ENCODE measurements around the gene ZFYVE26. TPM values are rescaled to one million over a fixed set of nuclear protein-coding genes. Genes with fewer than 3 reads are reported as not detected.

The ZFYVE26 gene
- total RNA-seq, 2 donors from 2014 or later = 22.6 to 32.5 TPM

GRCh38 chr14:67749341-67750084 lies 66.9 kb downstream of the ZFYVE26 start:
- DNase-seq (ENCODE audit: low spot score) = no peak
- ATAC-seq (ENCODE audit: insufficient number of reproducible peaks, low FRiP score, low read depth) = no peak
- H3K27me3 ChIP-seq (replicated peaks; ENCODE audit: insufficient read depth) = no peaks in the 10 kb centered on the region
- H3K36me3 ChIP-seq = peaks cover 40% of the 10 kb centered on the region
- no peak overlapping the region for H3K27ac ChIP-seq
- H3K9me3 ChIP-seq = no peaks in the 10 kb centered on the region
- TF ChIP-seq, protein P1, sequence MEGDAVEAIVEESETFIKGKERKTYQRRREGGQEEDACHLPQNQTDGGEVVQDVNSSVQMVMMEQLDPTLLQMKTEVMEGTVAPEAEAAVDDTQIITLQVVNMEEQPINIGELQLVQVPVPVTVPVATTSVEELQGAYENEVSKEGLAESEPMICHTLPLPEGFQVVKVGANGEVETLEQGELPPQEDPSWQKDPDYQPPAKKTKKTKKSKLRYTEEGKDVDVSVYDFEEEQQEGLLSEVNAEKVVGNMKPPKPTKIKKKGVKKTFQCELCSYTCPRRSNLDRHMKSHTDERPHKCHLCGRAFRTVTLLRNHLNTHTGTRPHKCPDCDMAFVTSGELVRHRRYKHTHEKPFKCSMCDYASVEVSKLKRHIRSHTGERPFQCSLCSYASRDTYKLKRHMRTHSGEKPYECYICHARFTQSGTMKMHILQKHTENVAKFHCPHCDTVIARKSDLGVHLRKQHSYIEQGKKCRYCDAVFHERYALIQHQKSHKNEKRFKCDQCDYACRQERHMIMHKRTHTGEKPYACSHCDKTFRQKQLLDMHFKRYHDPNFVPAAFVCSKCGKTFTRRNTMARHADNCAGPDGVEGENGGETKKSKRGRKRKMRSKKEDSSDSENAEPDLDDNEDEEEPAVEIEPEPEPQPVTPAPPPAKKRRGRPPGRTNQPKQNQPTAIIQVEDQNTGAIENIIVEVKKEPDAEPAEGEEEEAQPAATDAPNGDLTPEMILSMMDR (IDR thresholded peaks at IDR 0.05) = no peak
- no peaks in the 10 kb centered on the region for H3K4me1 ChIP-seq (ENCODE audit: control insufficient read depth in 1 of 2, low read depth in 2 of 2)
- no peak overlapping the region for H3K4me3 ChIP-seq

GRCh38 chr14:67748312-67748711 lies 68.1 kb downstream of the ZFYVE26 start:
- no peaks in the 10 kb centered on the region for H3K4me1 ChIP-seq (ENCODE audit: control insufficient read depth in 1 of 2, low read depth in 2 of 2)
- H3K27me3 ChIP-seq (replicated peaks; ENCODE audit: insufficient read depth) = no peaks in the 10 kb centered on the region
- H3K27ac ChIP-seq = no peak overlapping the region
- no peak for ATAC-seq (ENCODE audit: insufficient number of reproducible peaks, low FRiP score, low read depth)
- H3K4me3 ChIP-seq = no peak overlapping the region
- peaks cover 30% of the 10 kb centered on the region for H3K36me3 ChIP-seq
- no peaks in the 10 kb centered on the region for H3K9me3 ChIP-seq
- no peak for DNase-seq (ENCODE audit: low spot score)
- TF ChIP-seq, protein P1 (IDR thresholded peaks at IDR 0.05) = no peak

GRCh38 chr14:67746927-67747326 lies 69.5 kb downstream of the ZFYVE26 start:
- Histone ChIP-seq H3K9me3 (no peaks in the 10 kb centered on the region), H3K27ac (no peak overlapping the region), H3K4me1 (ENCODE audit: control insufficient read depth in 1 of 2, low read depth in 2 of 2) (no peaks in the 10 kb centered on the region), H3K36me3 (peaks cover 19% of the 10 kb centered on the region), H3K27me3 (replicated peaks; ENCODE audit: insufficient read depth) (no peaks in the 10 kb centered on the region), H3K4me3 (no peak overlapping the region)
- DNase-seq (ENCODE audit: low spot score) (no peak), ATAC-seq (ENCODE audit: insufficient number of reproducible peaks, low FRiP score, low read depth) (no peak)
- TF ChIP-seq, protein P1 (IDR thresholded peaks at IDR 0.05) = no peak

- H3K4me1 ChIP-seq (ENCODE audit: control insufficient read depth in 1 of 2, low read depth in 2 of 2) = no peaks in the 10 kb centered on the region
- TF ChIP-seq, protein P1 (IDR thresholded peaks at IDR 0.05) = no peak
- DNase-seq (ENCODE audit: low spot score) = no peak
- no peak overlapping the region for H3K27ac ChIP-seq
- H3K9me3 ChIP-seq = no peaks in the 10 kb centered on the region
- H3K36me3 ChIP-seq = peaks cover 6% of the 10 kb centered on the region
- H3K27me3 ChIP-seq (replicated peaks; ENCODE audit: insufficient read depth) = no peaks in the 10 kb centered on the region
- no peak for ATAC-seq (ENCODE audit: insufficient number of reproducible peaks, low FRiP score, low read depth)
- H3K4me3 ChIP-seq = no peak overlapping the region
These were observed 72.3 kb downstream of the ZFYVE26 start for GRCh38 chr14:67744046-67744445.

DNA sequence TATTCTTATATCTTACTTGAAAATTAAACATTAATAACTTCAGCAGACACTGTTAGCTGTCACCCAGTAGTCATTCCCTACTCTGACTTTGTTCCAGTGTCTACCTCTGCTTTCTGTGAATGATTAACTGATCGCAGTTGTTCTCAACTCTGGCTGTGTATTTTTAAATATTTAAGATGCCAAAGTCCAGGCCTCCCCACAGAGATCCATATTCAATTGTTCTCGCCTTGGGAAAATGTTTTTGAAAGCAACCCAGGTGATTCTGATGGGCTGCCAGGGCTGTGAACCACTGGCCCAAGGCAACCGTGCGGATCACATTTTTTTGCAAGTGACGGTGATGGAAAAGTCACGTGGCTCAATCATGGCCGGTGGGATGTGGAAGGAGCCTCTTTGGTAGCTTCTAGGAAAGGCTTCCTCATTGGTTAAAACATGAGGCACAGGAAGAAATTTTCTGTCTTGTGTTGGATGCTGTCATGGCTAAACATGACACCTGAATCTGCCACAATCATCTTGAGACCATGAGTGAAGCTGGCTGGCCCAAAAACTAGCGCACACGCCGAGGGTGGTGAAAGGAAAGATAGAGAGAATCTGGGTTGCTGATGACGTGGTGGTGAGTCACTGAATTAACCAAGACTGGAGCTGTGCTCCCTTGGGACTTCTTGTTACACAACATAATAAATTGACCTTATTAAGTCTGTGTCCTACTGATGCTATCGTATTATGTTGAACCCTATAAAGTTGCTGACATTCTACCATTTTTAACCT lies 77.5 kb downstream of the ZFYVE26 start:
- Histone ChIP-seq H3K27ac (no peak overlapping the region), H3K27me3 (replicated peaks; ENCODE audit: insufficient read depth) (no peaks in the 10 kb centered on the region), H3K9me3 (no peaks in the 10 kb centered on the region), H3K4me1 (ENCODE audit: control insufficient read depth in 1 of 2, low read depth in 2 of 2) (no peaks in the 10 kb centered on the region), H3K36me3 (no peaks in the 10 kb centered on the region), H3K4me3 (no peak overlapping the region)
- TF ChIP-seq, protein P1 (IDR thresholded peaks at IDR 0.05) = no peak
- DNase-seq (ENCODE audit: low spot score) (peak; percentile 40), ATAC-seq (ENCODE audit: insufficient number of reproducible peaks, low FRiP score, low read depth) (peak; percentile 83)
